HCT116 (cell line): ENCODE measurements around the gene BEGAIN.

Experiments used
- EZH2 ChIP-seq: fragments of 200-600 bp; sonication (generic); IDR thresholded peaks from 2 replicates; pipeline ENCODE4 v1.6.1; 2017; ENCODE audit warnings: antibody characterized with exemption, mixed run types
- FOSL1 ChIP-seq: IDR thresholded peaks from 2 replicates; pipeline ENCODE4 v1.6.1; 2012; ENCODE audit warnings: low read depth
- POLR2A ChIP-seq: IDR thresholded peaks from 2 replicates; pipeline ENCODE4 v1.7.0; 2011; ENCODE audit warnings: borderline replicate concordance; ENCODE audit not compliant: insufficient read depth, insufficient read length; ENCODE audit errors: extremely low read depth
- POLR2AphosphoS5 ChIP-seq: IDR thresholded peaks from 2 replicates; pipeline ENCODE4 v1.6.1; 2011; ENCODE audit warnings: mild to moderate bottlenecking, low read depth, low read length, moderate library complexity
- ZNF274 ChIP-seq: fragments of 200-500 bp; sonication (Bioruptor generic); IDR thresholded peaks from 2 replicates; pipeline ENCODE4 v1.6.1; 2014; ENCODE audit warnings: mild to moderate bottlenecking, low read depth, low read length, inconsistent platforms
- TF ChIP-seq, protein P1 (sequence below), 3 experiments: fragments of 200-600 bp in 1 of 3; sonication (generic) in 1 of 3; IDR thresholded peaks in 2 of 3; conservative IDR thresholded peaks in 1 of 3; 2 replicates each; pipeline ENCODE4 v1.5.1; 2012 to 2017; ENCODE audit warnings: low read depth in 2 of 3, low read length in 2 of 3, antibody characterized with exemption in 1 of 3, borderline replicate concordance in 1 of 3, control low read depth in 1 of 3, mild to moderate bottlenecking in 1 of 3, mixed read lengths in 1 of 3, mixed run types in 1 of 3, moderate library complexity in 1 of 3; ENCODE audit not compliant: insufficient read depth in 1 of 3
- TF ChIP-seq, protein P2 (sequence below): IDR thresholded peaks from 2 replicates; pipeline ENCODE4 v1.6.1; 2012; ENCODE audit warnings: low read depth

DNA sequence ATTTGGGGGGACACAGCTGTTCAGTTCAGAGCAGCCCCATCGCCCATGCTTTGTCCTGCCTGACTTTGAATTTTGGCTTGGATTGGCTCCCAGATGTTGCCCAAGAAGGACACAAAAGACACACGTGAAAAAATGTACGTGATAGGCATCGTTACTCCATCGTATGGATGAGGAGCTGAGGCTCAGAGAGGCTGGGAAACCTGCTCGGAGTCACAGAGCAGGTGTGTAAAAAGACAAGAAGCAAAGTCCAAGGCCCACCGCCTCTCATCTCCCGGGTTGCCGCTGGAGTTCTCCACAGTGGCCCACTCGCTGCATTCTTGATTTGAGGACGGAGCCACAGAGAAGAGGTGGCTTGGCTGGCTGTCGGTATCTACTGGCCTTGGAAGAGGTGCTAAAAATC, 41.0 kb upstream of the BEGAIN start:
- no peak for TF ChIP-seq ZNF274
- TF ChIP-seq, protein P1, sequence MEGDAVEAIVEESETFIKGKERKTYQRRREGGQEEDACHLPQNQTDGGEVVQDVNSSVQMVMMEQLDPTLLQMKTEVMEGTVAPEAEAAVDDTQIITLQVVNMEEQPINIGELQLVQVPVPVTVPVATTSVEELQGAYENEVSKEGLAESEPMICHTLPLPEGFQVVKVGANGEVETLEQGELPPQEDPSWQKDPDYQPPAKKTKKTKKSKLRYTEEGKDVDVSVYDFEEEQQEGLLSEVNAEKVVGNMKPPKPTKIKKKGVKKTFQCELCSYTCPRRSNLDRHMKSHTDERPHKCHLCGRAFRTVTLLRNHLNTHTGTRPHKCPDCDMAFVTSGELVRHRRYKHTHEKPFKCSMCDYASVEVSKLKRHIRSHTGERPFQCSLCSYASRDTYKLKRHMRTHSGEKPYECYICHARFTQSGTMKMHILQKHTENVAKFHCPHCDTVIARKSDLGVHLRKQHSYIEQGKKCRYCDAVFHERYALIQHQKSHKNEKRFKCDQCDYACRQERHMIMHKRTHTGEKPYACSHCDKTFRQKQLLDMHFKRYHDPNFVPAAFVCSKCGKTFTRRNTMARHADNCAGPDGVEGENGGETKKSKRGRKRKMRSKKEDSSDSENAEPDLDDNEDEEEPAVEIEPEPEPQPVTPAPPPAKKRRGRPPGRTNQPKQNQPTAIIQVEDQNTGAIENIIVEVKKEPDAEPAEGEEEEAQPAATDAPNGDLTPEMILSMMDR (IDR thresholded peaks at IDR 0.05 in 2 of 3, conservative IDR thresholded peaks at IDR 0.05 in 1 of 3; ENCODE audit: borderline replicate concordance in 1 of 3, insufficient read depth in 1 of 3, low read depth in 2 of 3, low read length in 2 of 3) = no peak
- no peak for TF ChIP-seq POLR2A
- TF ChIP-seq FOSL1 = no peak
- TF ChIP-seq POLR2AphosphoS5 = no peak
- TF ChIP-seq, protein P2, sequence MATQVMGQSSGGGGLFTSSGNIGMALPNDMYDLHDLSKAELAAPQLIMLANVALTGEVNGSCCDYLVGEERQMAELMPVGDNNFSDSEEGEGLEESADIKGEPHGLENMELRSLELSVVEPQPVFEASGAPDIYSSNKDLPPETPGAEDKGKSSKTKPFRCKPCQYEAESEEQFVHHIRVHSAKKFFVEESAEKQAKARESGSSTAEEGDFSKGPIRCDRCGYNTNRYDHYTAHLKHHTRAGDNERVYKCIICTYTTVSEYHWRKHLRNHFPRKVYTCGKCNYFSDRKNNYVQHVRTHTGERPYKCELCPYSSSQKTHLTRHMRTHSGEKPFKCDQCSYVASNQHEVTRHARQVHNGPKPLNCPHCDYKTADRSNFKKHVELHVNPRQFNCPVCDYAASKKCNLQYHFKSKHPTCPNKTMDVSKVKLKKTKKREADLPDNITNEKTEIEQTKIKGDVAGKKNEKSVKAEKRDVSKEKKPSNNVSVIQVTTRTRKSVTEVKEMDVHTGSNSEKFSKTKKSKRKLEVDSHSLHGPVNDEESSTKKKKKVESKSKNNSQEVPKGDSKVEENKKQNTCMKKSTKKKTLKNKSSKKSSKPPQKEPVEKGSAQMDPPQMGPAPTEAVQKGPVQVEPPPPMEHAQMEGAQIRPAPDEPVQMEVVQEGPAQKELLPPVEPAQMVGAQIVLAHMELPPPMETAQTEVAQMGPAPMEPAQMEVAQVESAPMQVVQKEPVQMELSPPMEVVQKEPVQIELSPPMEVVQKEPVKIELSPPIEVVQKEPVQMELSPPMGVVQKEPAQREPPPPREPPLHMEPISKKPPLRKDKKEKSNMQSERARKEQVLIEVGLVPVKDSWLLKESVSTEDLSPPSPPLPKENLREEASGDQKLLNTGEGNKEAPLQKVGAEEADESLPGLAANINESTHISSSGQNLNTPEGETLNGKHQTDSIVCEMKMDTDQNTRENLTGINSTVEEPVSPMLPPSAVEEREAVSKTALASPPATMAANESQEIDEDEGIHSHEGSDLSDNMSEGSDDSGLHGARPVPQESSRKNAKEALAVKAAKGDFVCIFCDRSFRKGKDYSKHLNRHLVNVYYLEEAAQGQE = no peak
- TF ChIP-seq EZH2 = no peak
